Stimulated activated CD8-positive, alpha-beta memory T cell treated with anti-CD3 and anti-CD28 coated beads, Interleukin-15, amount 100 ng/mL, for 48 hours (primary cell): ENCODE data around the gene TBC1D1.

Source experiments
- DNase-seq, 2 donors: peaks; one replicate each; pipeline ENCODE4 v3.0.0-alpha.2; 2020; ENCODE audit warnings: low read depth in 2 of 2

The TBC1D1 gene, protein sequence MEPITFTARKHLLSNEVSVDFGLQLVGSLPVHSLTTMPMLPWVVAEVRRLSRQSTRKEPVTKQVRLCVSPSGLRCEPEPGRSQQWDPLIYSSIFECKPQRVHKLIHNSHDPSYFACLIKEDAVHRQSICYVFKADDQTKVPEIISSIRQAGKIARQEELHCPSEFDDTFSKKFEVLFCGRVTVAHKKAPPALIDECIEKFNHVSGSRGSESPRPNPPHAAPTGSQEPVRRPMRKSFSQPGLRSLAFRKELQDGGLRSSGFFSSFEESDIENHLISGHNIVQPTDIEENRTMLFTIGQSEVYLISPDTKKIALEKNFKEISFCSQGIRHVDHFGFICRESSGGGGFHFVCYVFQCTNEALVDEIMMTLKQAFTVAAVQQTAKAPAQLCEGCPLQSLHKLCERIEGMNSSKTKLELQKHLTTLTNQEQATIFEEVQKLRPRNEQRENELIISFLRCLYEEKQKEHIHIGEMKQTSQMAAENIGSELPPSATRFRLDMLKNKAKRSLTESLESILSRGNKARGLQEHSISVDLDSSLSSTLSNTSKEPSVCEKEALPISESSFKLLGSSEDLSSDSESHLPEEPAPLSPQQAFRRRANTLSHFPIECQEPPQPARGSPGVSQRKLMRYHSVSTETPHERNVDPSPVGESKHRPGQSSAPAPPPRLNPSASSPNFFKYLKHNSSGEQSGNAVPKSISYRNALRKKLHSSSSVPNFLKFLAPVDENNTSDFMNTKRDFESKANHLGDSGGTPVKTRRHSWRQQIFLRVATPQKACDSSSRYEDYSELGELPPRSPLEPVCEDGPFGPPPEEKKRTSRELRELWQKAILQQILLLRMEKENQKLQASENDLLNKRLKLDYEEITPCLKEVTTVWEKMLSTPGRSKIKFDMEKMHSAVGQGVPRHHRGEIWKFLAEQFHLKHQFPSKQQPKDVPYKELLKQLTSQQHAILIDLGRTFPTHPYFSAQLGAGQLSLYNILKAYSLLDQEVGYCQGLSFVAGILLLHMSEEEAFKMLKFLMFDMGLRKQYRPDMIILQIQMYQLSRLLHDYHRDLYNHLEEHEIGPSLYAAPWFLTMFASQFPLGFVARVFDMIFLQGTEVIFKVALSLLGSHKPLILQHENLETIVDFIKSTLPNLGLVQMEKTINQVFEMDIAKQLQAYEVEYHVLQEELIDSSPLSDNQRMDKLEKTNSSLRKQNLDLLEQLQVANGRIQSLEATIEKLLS (N-terminal part only)

DNA sequence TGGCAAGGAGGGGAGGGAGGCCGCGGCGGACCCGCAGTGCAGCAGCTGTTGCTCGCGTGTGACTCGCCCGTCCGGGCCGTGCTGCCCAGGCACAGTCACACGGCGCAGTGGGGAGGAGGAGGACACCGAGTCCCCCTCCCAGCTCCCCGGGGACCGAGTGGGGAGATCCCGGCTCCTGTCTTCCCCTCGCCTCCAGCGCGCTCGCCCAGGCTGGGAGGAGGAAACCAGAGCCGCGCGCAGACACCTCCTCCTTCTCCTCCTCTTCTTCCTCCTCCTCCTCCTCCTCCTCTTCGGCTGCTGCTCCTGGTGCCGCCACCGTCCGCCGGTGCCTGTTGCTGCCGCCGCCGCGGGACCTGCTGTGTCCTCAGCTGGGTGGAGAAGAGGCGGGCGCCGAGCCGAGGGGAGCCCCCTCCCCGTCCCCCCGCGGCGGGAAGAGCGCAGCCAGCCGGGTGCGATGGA is at the start of gene TBC1D1:
TSS of gene TBC1D1 (plus strand) at position 284 of the 459 bp plus-strand sequence. CDS start 11,012 bp downstream, outside the sequence.
- DNase-seq = peak; percentile 24 to 27

DNA sequence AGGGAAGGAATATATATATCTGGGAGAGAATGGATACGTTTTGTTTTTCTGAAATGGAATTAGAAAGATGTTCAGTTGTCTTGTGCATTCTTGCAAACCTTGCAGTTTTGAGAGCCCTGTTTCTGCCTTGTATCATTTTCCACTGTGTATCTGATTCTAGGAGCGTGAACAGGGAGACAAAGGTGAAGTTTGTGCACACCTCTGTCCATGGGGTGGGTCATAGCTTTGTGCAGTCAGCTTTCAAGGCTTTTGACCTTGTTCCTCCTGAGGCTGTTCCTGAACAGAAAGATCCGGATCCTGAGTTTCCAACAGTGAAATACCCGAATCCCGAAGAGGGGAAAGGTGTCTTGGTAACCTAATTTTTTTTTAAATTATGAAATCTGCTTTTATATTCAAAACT is 46.7 kb upstream of the TBC1D1 start:
- DNase-seq = no peak

DNA sequence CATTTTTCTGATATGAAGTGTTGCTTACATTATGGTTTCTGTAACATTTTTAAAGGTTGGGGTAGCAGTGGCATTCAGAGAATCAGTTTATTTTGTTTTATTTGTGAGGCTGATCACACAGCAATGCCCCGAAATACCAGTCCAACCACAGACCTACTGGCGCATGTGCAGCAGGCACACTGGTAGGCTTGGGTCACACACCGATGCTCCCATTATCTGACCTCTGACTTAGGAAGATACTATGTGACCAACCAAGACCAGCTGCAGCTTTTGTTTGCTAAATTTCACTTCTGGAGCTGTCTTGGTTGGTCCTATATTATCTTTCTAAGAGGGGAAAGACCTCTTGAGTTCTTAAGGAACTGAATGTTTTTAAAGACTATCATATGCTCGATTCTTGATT is 45.7 kb upstream of the TBC1D1 start:
- no peak for DNase-seq

DNA sequence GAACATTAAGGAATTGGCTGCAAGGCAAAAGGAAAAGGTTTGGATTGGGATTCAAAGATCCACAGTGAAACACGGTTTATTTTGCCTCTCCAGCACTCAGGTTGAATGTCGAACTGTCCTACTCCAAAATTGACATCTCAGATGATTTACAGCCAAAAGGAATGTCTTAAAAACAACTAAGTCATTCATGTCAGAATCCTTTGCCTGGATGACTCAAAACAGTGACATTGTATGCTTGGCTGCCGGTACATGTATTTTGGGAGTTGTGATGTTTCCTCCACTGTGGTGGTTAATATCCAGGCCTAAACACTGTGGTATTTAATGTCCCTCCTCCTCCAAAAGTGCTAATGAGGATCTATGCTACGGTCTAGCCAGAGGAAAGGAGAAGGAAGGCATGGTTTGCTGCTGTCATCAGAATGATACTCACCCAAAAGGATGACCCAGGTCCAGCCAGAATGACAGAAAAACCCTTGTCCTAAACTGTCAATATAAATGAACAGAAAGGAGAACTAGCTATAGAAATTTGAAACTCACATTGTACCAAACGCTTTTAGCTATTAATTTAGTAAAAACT is 43.5 kb upstream of the TBC1D1 start:
- no peak for DNase-seq

DNA sequence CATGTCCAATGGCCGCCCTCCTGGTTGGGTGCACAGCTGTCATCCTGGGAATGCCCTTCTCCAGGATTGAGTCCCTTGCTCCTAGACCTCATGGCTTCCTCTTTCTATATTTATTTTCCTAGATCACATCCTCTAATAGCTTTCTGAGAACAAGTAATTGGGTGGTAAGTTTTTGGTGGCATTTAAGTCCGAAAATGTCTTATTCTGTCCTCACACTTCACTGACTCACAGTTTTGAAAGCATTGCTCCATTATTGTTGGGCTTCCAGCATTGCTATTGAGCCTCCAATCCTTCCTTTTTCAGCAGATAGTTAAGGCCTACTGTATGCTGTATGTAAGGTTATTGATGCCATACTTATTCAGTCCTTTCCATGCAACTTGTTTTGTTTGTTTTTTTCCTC is 38.5 kb upstream of the TBC1D1 start:
- no peak for DNase-seq

DNA sequence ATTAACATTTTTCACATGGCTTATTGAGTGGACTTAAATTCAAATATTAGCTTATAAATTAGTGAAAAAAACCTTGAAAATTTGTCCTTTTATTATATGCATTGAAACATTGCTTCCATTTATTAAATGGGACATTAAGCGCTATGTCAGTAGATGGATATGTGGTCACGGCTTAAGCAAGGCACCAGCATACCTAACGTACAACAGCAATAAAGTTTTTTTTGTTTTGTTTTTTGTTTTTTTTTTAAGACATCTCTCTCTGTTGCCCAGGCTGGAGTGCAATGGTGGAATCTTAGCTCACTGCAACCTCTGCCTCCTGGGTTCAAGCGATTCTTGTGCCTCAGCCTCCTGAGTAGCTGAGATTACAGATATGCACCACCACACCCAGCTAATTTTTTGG is 32.8 kb upstream of the TBC1D1 start:
- DNase-seq = no peak

DNA sequence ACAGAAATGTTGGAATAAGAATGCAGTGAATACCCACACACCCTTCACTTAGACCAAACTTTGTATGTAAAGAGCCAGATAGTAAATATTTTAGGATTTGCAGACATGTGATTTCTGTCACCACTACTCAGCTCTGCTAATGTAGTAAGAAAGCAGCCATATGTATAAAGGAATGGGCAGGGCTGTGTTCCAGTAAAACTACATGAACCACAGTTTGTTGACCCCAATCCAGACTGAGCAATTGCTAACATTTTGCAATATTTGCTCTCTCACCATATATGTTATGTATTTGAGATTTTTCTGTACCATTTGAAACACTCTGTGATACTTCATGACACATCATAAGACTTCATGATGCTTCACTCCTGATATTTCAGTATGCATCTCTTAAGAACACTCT is 32.0 kb upstream of the TBC1D1 start:
- no peak for DNase-seq

DNA sequence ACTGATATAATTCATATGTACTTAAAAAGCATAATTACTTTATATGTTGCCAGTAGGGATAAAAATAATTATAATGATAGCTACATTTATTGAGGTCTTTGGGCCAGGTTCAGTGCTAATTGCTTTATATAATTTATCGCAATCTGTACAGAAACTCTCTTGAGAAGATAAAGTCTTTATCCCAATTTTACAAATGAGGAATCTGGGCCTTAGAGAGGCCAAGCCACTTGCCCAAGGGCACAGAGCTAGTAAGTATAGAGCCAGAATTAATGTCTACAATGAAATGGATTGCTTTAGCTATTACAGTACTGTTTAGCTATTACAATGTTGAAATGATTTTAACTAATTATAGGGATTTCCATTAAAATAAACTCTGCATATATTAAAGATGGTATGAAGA is 30.6 kb upstream of the TBC1D1 start:
- DNase-seq = no peak

DNA sequence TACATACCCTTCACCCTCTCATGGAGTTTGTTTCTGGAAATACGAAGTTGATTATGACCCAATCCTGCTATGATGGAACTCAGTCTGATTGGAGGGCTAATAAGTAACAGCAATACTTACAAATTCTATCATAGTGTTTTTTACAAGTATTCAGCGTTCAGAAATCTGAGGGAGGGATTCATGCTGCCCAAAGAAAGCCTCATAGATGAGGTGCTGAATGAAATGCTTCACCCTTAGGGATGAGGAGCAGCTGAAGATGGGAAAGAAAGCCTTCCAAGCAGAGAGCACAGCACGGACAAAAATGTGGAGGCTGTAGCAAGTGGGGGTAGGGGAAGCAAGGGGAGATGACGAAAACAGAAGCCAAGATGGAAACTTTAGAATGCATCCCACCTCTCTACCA is 27.9 kb upstream of the TBC1D1 start:
- no peak for DNase-seq

DNA sequence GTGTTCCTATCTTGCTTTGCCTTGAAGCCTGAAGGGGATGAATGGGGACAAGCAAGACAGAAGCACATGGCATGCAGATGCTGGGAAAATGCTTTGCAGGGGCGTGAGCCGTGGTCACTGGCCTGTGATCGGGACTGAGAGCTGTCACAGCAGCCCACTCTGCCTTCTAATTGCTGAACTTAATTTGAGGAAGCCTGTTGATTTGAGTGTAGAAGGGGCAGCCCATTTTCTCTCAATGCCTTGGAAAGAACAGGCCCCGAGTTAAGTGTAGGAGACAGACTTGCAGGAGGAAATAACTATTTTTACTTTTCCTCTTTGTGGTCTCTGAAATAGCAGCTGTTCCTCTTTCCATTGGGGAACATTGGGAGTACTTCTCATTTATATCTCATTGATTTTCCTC is 26.1 kb upstream of the TBC1D1 start:
- no peak for DNase-seq

DNA sequence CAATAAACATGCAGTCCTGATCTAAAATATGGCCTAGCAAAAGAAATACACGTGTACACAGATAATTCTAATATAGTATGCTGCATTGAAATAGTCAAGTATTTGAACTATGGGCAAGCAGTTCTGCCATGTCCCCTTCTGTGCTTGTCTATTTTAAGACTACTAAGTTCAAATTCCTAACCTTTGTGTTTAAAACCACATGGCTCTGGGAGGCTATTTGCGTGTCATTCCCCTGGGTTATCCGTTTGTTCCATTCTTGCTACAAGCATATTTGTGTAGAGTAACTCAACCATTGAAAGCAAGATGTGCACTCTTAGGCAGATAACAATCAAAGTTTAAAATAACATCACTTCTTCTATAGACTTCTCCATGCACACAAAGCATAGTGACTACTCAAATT is 25.4 kb upstream of the TBC1D1 start:
- no peak for DNase-seq

DNA sequence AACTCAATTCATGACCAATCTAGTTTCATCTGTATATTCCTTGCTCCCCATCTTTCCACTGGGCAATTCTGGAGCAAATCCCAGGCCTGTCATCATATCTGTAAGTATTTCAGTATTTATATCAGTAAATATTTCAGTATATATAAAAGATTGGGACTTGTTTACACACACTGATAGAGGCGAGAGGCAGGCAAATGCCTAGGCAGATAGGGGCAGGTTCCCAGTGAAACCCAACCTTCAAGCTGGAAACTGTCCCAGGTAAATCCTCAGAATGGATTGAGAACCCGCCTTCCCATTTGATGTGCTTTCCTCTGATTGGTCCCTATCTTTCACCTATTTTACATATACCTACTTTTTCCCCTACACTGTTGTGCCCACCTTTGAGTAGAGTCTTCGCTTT is 23.8 kb upstream of the TBC1D1 start:
- DNase-seq = no peak

DNA sequence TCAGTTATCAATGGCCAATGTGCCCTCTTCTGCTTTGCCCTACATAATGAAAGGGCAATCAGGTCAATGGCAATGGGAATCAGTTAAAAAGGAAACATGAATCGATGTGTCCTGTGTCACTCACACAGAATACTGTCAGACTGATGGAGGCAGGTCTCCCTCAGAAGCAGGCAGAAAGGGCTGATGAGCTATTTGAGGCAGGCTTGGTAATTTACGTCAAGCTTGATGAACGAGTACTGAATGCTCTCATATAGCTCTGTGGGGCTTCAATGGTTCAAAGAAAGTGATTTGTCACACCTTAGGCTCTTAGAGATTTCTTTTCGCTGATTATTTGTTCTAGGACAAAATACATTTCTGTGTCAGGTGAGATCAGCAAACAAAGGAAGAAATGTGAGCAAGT is 22.6 kb upstream of the TBC1D1 start:
- no peak for DNase-seq

DNA sequence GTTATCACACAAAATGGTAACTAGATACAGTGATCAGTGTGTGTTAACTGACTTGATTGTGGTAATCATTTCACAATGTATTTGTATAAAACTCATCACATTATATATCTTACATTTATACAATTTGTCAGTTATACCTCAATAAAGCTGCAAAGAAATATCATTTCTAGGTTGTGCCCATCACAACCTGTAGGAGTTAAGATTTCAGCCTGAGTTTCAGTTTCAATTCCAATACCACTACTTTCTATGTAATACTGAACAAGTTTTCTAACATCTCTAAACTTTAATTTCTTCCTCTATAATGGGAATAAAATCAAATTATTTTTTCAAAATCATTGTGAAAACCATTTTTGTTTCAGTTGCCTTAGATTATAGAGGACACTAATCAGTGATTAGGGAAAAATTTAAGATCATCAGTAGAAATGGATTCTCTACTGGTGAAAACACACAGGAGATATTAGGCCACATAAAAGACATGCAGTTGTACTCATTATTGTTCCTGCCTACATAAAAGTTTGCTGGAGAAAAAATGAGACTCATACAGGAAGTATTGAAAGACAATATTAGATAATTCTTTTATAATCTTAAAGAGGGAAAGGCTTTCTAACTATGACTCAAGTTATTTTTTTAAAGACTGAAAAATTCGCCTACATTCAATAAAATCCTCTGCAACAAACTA is 18.4 kb upstream of the TBC1D1 start:
- no peak for DNase-seq

DNA sequence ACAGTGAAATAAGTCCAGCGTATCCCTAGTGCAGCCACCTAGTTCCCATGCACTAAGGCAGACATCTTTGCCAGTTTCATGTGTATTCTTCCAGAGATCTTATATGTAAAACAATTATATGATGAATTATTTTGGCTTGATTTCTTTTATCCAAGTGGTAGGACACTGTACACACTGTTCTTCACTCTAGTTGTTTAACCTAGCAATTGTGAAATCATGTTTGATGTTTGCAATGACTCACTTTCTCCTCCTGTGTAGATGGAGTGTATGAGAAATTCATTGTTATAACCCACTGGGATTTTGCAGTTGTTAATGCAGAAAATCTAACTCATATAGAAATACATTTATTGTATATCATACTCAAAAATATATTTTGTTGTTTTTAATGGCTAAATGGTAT is 17.5 kb upstream of the TBC1D1 start:
- DNase-seq = no peak

DNA sequence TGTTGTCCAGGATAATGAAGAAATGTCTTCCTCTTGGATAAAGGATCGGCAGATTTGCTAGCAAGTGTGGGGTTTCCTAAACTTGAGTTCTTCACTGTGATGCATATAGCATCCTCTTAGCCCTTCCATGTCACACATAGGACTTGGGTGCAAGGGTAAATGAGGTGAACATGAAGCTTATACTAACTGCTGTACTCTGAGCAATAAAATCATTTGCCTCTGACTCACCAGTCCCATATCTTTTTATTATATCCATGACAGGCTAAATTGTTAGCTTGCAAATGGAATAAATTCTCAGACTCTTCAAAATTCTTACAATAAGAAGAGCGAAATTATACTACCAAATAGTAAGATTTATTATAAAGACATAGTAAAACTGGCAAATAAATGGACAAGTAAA is 14.7 kb upstream of the TBC1D1 start:
- no peak for DNase-seq

DNA sequence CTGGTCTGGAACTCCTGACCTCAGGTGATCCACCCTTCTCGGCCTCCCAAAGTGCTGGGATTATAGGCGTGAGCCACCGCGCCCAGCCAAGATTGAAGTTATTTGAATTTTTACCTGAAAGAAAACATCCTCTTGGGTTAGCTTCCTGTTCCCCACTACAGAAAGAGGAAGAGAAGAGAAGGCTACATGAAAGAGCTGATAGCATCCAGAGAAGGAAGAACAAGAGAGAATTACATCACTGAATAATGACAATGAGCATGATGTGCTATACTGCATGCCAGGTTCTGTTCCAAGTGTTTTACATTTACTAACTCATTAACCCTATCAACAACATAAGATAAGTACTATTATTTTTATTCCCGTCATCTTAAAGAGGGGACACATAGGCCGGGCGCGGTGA is 11.5 kb upstream of the TBC1D1 start:
- no peak for DNase-seq

DNA sequence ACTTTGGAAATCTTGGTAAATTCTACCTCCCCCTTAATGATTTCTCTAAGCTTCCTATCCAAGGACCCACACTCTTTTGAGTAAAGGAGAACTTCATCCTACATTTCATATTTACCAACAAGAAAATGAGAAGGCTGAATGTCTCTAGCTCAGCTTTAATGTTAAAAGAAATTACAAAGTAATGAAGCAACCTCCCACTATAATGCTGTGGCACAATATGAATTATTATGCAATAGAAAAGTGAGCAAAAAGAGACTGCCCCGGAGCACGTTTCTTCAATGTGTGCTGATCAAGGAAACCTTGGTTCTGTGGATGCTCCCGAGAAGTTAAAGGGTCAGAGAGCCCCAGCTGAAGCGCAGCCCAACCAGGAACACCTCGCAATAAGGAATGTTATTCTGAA is 9.1 kb upstream of the TBC1D1 start:
- no peak for DNase-seq

DNA sequence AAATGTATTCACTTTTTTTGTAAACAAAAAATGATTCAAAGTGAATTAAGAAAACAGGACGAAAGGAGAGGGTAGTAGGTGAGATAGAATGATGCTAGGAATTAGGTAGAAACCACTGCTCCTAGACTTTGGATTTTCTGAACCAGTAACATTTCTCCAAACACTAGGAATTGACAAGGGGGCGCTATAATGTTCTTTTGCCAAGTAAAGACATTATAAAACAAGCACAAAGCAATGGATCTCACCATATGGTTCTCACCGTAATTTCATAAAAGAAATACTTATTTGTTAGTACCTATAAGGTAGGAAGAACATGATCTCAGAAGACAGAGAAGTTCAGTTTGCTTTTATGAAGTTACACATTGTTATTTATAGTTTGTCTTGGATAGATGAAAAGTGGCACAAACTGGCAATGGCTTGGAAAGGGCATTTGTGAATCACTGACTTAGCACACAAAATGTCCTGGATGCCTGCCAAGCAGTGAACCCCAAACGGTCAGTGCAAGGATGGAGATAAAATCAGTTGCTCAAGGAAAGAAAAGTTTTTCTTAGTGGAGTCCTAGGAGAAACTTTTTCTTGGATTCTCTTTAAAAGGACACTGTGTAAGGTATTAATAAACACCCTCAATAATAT is 8.1 kb upstream of the TBC1D1 start:
- no peak for DNase-seq

DNA sequence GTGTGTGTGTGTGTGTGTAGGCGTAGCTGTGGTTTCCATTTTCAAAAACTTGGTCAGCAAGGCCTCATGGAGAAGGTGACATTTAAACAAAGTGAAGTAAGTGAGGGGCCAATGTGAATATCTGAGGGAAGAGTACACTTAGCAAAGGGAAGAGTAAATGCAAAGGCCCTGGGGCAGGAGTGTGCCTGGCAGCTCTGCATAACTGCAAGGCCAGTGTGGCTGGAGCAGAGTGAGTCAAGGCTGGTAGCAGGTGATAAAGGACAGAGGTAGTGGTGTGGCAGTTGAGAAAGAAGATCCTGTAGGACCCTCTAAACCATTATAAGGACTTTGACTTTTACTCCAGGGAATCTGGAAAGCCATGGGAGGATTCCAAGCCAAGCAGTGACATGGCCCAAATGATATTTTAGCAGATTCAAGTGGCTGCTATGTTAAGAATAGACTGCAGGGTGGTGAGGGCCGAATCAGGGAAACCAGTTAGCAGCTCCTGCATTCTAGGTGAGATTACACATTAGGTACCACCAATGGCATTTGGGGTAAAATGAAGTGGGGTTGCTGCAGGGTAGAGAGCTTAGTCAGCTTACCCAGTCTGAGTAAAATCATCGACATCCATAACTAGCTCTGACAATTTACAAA is 5.9 kb upstream of the TBC1D1 start:
- no peak for DNase-seq
